Stimulated activated naive CD8-positive, alpha-beta T cell treated with anti-CD3 and anti-CD28 coated beads, Interleukin-15, Interleukin-2, amounts not matched to agents 100 ng/mL and 50 ng/mL, for 24 hours (primary cell): ENCODE measurements around the gene CASKIN1.
A peak's percentile ranks its signal among the peaks of the same experiment; 100 is the strongest.
"Not testable (repeated sequence)": the region's sequence is repeated elsewhere in the genome, so short reads cannot be mapped to it uniquely, and the experiment has no call there.

Experiments
- H3K27ac Mint-ChIP-seq: one replicate; pipeline ENCODE4 v1.8.0; 2021; ENCODE audit warnings: mild to moderate bottlenecking, mixed read lengths
- H3K27me3 Mint-ChIP-seq: one replicate; pipeline ENCODE4 v1.8.0; 2021; ENCODE audit warnings: mixed read lengths
- H3K36me3 Mint-ChIP-seq: one replicate; pipeline ENCODE4 v1.8.0; 2021; ENCODE audit warnings: low read depth, mixed read lengths
- H3K4me1 Mint-ChIP-seq: one replicate; pipeline ENCODE4 v1.8.0; 2021; ENCODE audit warnings: low read depth, mixed read lengths
- H3K4me3 Mint-ChIP-seq: one replicate; pipeline ENCODE4 v1.8.0; 2021; ENCODE audit warnings: mild to moderate bottlenecking, mixed read lengths
- H3K9me3 Mint-ChIP-seq: one replicate; pipeline ENCODE4 v1.8.0; 2021; ENCODE audit warnings: mixed read lengths

The CASKIN1 gene

DNA sequence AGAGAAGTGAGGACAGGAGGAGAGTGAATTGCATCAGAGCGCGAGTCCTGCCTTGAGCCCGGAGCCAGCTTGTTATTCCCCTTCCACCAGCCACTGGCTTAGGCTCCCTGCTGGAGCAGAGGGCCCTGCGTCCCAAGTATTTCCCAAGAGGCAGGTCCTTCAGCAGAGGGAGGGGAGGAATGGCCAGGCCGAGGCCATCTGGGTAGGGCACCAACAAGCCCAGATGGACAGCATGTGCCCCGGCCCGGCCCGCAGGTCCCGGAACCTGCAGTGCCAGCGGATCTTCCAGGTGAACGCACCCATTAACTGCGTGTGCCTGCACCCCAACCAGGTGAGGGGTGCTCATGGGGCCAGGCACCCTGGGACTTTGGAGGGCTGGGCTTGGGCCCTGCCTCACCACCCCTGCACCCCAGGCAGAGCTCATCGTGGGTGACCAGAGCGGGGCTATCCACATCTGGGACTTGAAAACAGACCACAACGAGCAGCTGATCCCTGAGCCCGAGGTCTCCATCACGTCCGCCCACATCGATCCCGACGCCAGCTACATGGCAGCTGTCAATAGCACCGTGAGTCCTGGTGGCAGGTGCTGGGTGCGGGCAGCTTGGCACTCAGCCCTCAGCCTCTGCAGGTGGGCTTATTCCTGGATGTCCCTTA is 10.5 kb upstream of the CASKIN1 start:
- peaks cover 26% of the 10 kb centered on the region for H3K36me3 Mint-ChIP-seq
- no peaks in the 10 kb centered on the region for H3K9me3 Mint-ChIP-seq
- peak overlapping the region; percentile 91 for H3K4me3 Mint-ChIP-seq
- no peaks in the 10 kb centered on the region for H3K27me3 Mint-ChIP-seq
- H3K4me1 Mint-ChIP-seq, result peaks cover 33% of the 10 kb centered on the region
- peak overlapping the region; percentile 92 for H3K27ac Mint-ChIP-seq

DNA sequence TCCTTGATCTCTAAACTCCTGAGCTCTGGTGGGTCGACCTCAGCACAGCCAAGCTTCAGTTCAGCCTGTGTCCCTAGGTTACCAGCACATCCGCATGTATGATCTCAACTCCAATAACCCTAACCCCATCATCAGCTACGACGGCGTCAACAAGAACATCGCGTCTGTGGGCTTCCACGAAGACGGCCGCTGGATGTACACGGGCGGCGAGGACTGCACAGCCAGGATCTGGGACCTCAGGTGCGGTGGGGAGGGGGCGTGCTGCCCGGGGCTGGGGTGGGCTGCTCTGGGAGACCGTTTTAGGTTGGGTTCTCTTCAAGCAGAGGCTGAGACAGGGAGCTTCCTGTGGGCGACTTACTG is 10.0 kb upstream of the CASKIN1 start:
- Mint-ChIP-seq H3K27me3 (no peaks in the 10 kb centered on the region), H3K4me3 (peak overlapping the region; percentile 91), H3K9me3 (no peaks in the 10 kb centered on the region), H3K27ac (peak overlapping the region; percentile 92), H3K36me3 (peaks cover 22% of the 10 kb centered on the region), H3K4me1 (peaks cover 31% of the 10 kb centered on the region)

DNA sequence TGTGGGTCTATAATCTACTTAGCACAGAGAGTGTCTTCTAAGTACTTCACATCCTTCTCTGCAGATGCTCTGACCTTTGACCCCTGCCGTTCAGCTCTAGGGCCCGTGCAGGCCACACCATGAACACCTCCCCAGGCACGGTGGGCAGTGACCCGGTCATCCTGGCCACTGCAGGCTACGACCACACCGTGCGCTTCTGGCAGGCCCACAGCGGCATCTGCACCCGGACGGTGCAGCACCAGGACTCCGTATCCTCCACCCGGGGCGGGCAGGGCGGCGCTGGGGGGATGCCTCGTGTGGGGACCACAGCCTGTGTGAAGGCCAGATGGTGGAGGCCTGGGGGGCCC is 9.5 kb upstream of the CASKIN1 start:
- Mint-ChIP-seq H3K27ac (peak overlapping the region; percentile 92), H3K27me3 (no peaks in the 10 kb centered on the region), H3K4me1 (peaks cover 31% of the 10 kb centered on the region), H3K9me3 (no peaks in the 10 kb centered on the region), H3K4me3 (peak overlapping the region; percentile 91), H3K36me3 (peaks cover 22% of the 10 kb centered on the region)

DNA sequence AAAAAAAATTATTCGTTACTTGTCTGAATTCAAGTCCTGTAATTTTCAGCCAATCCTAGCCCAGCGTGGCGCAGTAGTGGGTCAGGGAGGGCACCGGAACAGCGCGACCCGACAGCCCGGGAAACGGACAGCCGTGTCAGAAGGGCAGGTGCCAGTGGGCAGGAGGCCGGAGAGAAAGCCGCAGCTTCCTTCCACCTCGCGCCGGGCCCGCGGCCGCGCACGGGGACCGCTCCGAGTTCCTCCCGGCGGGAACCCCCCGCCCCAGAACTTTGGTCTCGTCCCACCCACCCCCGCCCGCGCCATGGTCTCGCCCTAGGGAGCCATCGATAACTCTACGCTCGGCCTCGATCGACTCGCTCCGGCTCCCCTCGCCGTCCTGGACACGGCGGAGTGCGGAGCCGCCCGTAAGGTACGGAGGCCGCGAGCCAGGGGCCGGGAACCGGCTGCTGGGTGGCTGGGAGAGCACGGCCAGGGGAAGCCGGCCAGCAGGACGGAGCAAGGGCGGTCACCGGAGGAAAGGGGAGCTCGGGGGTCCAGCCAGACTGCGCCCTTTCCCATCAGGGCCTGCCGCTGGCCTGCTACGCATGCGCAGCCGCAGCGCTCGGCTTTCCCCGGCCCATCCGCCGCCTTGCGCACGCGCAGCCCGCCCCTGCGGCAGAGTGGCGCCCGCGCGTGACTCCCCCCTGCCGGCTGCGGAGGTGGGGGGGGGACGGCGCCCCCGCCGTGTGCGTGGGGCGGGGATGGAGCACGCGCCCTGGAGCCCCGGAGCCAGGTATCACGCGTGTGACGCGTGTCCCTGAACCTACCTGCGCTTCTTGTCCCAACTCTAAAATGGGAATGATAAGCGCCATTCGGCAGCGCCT is 8.9 kb upstream of the CASKIN1 start, which contains the start of gene MLST8:
Gene MLST8, plus strand, starts transcription at position 351 of the 863 bp plus-strand sequence. CDS start 632 bp downstream, outside the sequence.
- peak within 1 kb of the TSS; percentile 91 for H3K4me3 Mint-ChIP-seq
- H3K4me1 Mint-ChIP-seq, result peaks cover 31% of the 10 kb centered on the region
- peak within 1 kb of the TSS; percentile 92 for H3K27ac Mint-ChIP-seq
- peaks cover 20% of the 10 kb centered on the region for H3K36me3 Mint-ChIP-seq
- no peaks in the 10 kb centered on the region for H3K9me3 Mint-ChIP-seq
- H3K27me3 Mint-ChIP-seq, result no peaks in the 10 kb centered on the region

DNA sequence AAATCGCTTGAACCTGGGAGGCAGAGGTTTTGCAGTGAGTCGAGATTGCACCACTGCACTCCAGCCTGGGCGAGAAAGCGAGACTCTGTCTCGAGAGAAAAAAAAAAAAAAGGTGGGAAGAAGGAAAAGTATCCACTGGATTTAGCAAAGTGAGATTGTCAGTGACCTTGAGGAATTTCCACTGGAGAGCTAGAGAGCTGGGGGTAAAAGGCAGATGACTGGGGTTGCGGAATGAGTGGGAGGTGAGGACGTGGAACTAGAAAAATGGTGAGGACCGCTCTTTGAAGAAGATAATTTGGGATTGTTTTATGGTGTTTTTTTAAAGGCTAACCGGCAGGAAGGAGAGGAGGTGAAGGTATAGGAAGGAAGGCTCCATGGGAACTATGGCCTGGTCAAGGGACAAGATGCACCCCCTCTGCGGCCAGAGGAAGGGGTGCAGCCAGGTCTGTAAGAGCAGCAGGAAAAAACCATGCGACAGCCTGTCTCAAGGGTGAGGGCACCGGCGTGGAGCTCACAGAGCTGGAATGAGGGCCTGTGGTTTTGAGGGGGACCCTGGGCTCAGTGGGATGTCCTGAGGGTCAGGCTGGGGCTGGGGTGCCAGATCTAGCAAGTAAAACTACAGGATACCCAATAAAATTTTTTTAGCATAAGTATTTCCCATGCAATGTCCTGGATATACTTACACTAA is 8.2 kb upstream of the CASKIN1 start:
- Mint-ChIP-seq H3K27me3 (no peaks in the 10 kb centered on the region), H3K4me3 (peak overlapping the region; percentile 79), H3K9me3 (no peaks in the 10 kb centered on the region), H3K27ac (peak overlapping the region; percentile 86), H3K4me1 (peaks cover 31% of the 10 kb centered on the region), H3K36me3 (peaks cover 18% of the 10 kb centered on the region)

DNA sequence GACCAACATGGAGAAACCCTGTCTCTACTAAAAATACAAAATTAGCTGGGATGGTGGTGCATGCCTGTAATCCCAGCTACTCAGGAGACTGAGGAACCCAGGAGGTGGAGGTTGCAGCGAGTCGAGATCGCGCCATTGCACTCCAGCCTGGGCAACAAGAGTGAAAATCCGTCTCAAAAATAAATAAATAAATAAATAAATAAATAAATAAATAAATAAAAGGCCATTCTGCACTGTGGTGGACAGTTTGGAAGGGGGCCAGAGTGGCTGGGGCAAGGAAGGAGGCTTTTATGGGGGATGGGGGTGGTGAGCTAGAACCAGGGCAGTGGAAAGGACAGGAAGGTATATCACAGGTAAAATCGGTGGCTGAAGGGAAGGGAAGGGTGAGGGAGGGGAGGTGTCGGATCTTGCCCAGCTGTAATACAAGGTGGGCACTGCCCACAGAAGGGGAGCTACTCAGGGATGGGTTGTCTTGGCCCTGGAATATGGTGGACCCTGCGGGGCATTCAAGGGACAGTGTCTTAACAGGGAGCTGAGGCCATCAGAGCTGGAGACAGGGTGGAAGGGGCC is 6.8 kb upstream of the CASKIN1 start:
- H3K27ac Mint-ChIP-seq, H3K9me3 Mint-ChIP-seq, H3K27me3 Mint-ChIP-seq: not testable (repeated sequence)
- peaks cover 31% of the 10 kb centered on the region for H3K4me1 Mint-ChIP-seq
- H3K36me3 Mint-ChIP-seq, result peaks cover 17% of the 10 kb centered on the region
- H3K4me3 Mint-ChIP-seq, result peak overlapping the region; percentile 31

DNA sequence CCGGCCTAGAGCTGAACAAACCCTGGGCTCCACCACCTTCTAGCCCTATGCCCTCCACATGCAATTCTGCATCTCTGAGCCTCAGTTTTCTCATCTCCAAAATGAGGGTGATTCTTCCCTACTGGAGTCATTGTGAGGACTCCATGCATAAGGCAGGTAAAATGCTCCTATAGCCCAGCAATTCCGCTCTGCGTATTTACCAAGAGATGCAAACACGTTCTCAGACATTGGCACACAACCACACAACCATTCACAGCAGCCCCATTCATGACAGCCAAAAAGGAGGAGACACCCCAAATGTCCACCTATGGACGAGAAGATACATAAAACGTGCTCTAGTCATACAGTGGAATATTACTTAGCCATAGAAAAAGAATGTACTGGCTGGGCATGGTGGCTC is 3.9 kb upstream of the CASKIN1 start:
- Mint-ChIP-seq H3K27me3 (peaks cover 21% of the 10 kb centered on the region), H3K27ac (no peak overlapping the region), H3K36me3 (no peaks in the 10 kb centered on the region), H3K4me3 (no peak overlapping the region), H3K9me3 (no peaks in the 10 kb centered on the region), H3K4me1 (peaks cover 11% of the 10 kb centered on the region)

DNA sequence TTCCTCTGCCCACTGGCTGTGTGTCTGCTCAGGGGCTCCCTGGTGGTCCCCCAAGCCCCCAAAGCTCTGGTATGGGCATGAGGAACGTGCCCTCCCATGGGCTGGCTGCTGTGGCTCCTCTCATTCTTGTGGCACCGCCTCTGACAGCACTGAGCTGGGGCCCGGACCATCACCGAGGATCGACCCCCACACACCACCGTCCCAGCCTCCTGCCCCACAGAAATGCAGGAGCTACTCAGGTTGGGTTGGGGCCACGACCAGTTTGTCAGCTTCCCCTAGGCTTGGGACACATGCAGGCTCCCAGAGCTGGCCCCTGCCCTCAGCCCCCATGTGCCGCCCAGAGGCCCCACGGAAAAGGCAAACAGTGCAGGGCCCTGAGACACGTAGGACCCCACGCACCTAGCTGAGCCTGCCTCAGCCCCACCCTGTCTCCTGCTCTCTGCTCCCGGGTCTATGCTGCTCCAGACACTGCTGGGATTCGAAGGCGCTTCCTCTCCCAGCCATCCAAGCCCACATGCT is 3.3 kb upstream of the CASKIN1 start:
- H3K4me3 Mint-ChIP-seq, result no peak overlapping the region
- H3K27ac Mint-ChIP-seq, result no peak overlapping the region
- no peaks in the 10 kb centered on the region for H3K9me3 Mint-ChIP-seq
- no peaks in the 10 kb centered on the region for H3K36me3 Mint-ChIP-seq
- peaks cover 13% of the 10 kb centered on the region for H3K4me1 Mint-ChIP-seq
- H3K27me3 Mint-ChIP-seq, result peaks cover 25% of the 10 kb centered on the region

DNA sequence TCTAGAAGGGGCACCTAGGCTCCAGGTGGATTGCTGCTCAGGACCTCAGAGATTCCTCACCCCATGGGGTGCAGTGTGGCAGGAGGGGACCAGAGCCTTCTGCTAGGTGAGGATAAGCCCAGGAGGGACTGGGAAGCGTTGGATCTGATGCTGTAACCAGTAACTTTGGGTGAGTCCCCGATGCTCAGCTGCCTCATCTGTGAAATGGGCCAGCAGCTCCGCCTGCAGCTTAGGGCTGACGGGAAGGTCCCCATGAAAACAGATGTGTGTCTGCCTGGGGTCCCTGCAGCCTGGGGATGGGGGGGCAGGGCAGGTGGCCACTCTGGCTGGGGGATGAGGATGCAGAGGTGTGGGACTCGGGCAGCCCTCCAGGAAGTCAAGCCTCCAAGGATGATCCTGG is 2.7 kb upstream of the CASKIN1 start:
- H3K9me3 Mint-ChIP-seq, result no peaks in the 10 kb centered on the region
- H3K4me3 Mint-ChIP-seq, result no peak overlapping the region
- peaks cover 8% of the 10 kb centered on the region for H3K4me1 Mint-ChIP-seq
- peaks cover 26% of the 10 kb centered on the region for H3K27me3 Mint-ChIP-seq
- no peaks in the 10 kb centered on the region for H3K36me3 Mint-ChIP-seq
- H3K27ac Mint-ChIP-seq, result no peak overlapping the region

DNA sequence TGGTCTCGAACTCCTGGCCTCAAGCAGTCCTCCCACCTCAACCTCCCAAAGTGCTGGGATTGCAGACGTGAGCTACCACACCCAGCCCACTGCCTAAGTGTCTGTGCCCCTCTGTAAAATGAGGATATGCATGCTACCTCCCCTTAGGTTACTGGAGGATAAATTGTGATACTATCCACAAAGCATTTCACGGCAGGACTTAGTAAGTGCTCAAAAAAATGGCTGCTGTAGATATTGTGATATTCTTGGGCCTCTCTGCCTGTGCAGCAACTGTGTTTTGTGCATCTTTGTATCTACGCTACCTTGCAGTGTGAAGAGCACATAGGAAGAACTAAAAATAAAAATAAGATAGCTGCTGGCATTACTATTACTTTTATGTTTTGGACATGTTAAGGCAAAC is 1.9 kb upstream of the CASKIN1 start:
- Mint-ChIP-seq H3K27ac (no peak overlapping the region), H3K4me3 (no peak overlapping the region), H3K36me3 (no peaks in the 10 kb centered on the region), H3K9me3 (no peaks in the 10 kb centered on the region), H3K27me3 (peaks cover 26% of the 10 kb centered on the region), H3K4me1 (peaks cover 3% of the 10 kb centered on the region)

DNA sequence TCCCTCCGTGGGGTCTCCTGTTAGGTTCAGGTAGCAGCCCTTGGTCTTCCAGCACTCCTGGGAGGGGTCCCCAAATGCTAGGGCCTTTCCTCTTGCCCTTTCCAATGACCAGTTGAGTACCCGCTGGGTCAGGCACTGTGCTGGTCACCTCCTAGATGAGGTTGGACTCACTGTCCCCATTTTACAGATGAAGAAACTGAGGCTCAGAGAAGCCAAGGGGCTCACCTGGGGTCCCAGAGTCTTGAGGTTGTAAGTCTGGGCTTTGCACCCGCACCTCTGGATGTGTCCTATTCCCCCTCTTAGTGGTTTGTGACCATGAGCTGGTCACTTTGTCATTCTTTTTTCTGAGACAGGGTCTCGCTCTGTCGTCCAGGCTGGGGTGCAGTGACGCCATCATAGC is 1.4 kb upstream of the CASKIN1 start:
- H3K9me3 Mint-ChIP-seq, result no peaks in the 10 kb centered on the region
- H3K4me3 Mint-ChIP-seq, result no peak overlapping the region

DNA sequence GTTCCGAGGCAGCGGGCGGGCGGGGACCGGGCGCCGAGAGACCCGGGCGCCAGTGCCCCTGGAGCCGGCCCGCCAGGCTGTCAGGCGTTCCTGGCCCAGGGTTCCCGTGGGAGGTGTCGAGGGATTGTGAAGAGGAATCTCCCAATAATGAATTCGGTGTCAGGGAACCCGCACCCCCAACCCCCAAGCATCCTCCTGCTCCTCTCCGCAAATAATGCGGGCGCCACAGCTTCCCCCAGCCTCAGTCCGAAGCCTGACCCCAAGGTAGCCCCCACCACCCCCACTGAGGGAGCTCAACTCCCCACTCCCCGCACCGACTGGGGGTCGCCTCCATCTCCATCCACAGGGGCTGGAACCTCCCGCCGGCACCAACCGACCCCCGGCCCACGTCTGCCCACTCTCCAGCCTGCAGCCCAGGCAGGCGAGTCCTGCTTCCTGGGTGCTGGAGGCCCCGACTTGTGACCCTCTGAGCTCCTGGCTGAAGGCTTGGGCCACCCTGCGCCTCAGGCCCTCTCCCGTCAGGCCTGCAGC is 641 bp upstream of the CASKIN1 start:
- peaks cover 26% of the 10 kb centered on the region for H3K27me3 Mint-ChIP-seq
- H3K36me3 Mint-ChIP-seq, result no peaks in the 10 kb centered on the region
- peak overlapping the region; percentile 30 for H3K4me3 Mint-ChIP-seq
- H3K4me1 Mint-ChIP-seq, result peaks cover 3% of the 10 kb centered on the region
- no peak overlapping the region for H3K27ac Mint-ChIP-seq
- no peaks in the 10 kb centered on the region for H3K9me3 Mint-ChIP-seq

More for the DNA sequence above, 1.4 kb upstream of the CASKIN1 start:
- Mint-ChIP-seq H3K27ac (no peak overlapping the region), H3K4me1 (peaks cover 3% of the 10 kb centered on the region), H3K36me3 (no peaks in the 10 kb centered on the region), H3K27me3 (peaks cover 26% of the 10 kb centered on the region)

DNA sequence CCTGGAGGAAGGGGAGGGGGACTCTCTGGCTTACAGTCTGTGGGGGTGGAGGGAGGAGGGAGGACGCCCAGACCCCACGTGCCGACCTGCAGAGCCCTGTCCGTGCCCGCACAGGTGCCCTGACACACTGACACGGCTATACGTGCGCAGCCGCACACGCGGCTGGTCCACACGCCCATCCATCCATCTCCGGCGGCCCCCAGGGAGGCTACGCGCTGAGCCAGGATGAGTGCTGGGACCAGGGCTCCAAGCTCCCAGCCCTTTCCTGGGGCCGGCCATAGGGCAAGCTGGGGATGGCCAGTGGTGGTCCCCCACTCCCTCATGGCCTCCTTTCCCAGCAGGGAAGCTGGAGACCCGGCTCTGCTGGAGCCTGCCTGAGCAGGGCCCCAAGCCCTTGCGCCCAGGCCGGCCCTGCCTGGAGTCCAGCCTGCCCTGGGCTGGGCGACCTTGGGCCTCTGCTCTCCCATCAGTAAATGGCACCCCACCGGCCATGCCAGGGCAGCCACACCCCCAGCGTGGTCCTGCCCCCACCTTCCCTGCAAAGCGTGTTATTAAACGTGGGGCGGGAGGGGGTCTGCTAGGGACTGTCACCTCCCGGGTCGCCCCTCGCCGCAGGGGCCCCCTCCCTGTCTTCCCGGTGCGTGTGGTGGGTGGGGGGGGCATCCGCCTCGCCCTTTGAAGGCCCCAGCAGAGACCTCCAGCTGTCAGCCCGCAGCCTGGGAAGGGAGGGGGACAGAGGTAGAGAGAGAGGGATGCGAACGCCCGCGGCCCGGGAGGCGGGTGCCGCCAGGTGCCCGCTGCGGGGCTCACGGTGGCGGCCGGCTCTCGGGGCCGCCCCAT is 863 bp downstream of the CASKIN1 start:
- no peaks in the 10 kb centered on the region for H3K36me3 Mint-ChIP-seq
- no peak overlapping the region for H3K4me3 Mint-ChIP-seq
- no peaks in the 10 kb centered on the region for H3K9me3 Mint-ChIP-seq
- H3K27me3 Mint-ChIP-seq, result peaks cover 26% of the 10 kb centered on the region
- H3K27ac Mint-ChIP-seq, result no peak overlapping the region
- H3K4me1 Mint-ChIP-seq, result peaks cover 3% of the 10 kb centered on the region

DNA sequence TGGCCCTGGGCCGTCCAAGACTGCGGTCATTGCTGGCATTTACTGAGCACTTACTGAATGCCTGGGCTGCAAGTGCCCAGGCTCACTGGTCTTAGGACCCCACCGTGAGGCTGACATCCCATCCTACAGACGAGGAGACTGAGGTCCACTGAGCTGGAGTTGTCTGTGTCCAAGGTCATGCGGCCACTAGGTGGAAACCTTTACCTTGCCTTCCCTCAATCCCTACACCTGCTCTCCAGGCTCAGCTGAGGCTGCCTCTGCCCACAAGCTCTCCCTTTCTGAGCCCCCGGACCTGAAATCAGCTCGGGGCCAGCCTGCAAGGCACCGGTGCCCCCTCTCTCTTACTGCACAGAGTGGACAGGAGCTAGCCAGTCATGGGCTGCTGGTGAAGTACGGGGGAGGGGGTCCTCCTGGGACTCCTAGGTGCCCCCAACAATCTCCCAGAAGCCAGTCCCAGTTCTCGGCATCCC is 1.5 kb downstream of the CASKIN1 start:
- H3K4me1 Mint-ChIP-seq, result peaks cover 3% of the 10 kb centered on the region
- H3K4me3 Mint-ChIP-seq, result no peak overlapping the region
- no peaks in the 10 kb centered on the region for H3K9me3 Mint-ChIP-seq
- peaks cover 26% of the 10 kb centered on the region for H3K27me3 Mint-ChIP-seq
- H3K27ac Mint-ChIP-seq, result no peak overlapping the region
- no peaks in the 10 kb centered on the region for H3K36me3 Mint-ChIP-seq
